Activated naive CD4-positive, alpha-beta T cell (primary cell): ENCODE measurements around the gene SCRT2.

Experiments
- DNase-seq, 4 experiments: peaks; one replicate each; lab custom pipeline; 2025; lab: John Stamatoyannopoulos, UW

Gene SCRT2

GRCh38 chr20:634148-634925 lies 41.3 kb downstream of the SCRT2 start:
- no peak for DNase-seq

GRCh38 chr20:631101-631500 lies 44.5 kb downstream of the SCRT2 start:
- DNase-seq, result no peak

GRCh38 chr20:626579-626978 lies 49.0 kb downstream of the SCRT2 start:
- no peak for DNase-seq

- DNase-seq, result no peak
Observed at GRCh38 chr20:625360-625932, 50.2 kb downstream of the SCRT2 start.

- no peak for DNase-seq
Observed at GRCh38 chr20:623704-624103, 51.9 kb downstream of the SCRT2 start.

- no peak for DNase-seq
Observed at GRCh38 chr20:623021-623420, 52.6 kb downstream of the SCRT2 start.

- no peak for DNase-seq
Observed at GRCh38 chr20:622161-622560, 53.4 kb downstream of the SCRT2 start.

- DNase-seq, result no peak
Observed at GRCh38 chr20:621125-621756, 54.4 kb downstream of the SCRT2 start.

GRCh38 chr20:620246-620645 lies 55.4 kb downstream of the SCRT2 start:
- no peak for DNase-seq

GRCh38 chr20:618980-619379 lies 56.6 kb downstream of the SCRT2 start:
- DNase-seq, result no peak

- no peak for DNase-seq
Observed at GRCh38 chr20:617934-618690, 57.5 kb downstream of the SCRT2 start.

- no peak for DNase-seq
Observed at GRCh38 chr20:615514-615913, 60.1 kb downstream of the SCRT2 start.

GRCh38 chr20:611843-612185 lies 63.8 kb downstream of the SCRT2 start:
- DNase-seq, result no peak
